Esophagus muscularis mucosa (tissue), 4 donors: ENCODE results near the gene C2orf69. TPM values are rescaled to one million over a fixed set of nuclear protein-coding genes. Genes with fewer than 3 reads are reported as not detected.

ENCODE experiments used
- DNase-seq: peaks from one replicate; pipeline ENCODE4 v3.0.0-alpha.2; 2017; ENCODE audit errors: extremely low spot score
- H3K27ac ChIP-seq, 4 donors: fragments of 200-600 bp; sonication (generic); replicated peaks in 1 of 4; 1 replicate in 3 of 4; 2 replicates in 1 of 4; pipeline ENCODE4 v1.5.1; 2016 to 2019; ENCODE audit warnings: mild to moderate bottlenecking in 1 of 4
- H3K27me3 ChIP-seq, 4 donors: fragments of 200-600 bp; sonication (generic); one replicate each; pipeline versions ENCODE4 v1.5.1 to v1.6.0; 2016 to 2019
- H3K36me3 ChIP-seq, 4 donors: fragments of 200-600 bp; sonication (generic); one replicate each; pipeline ENCODE4 v1.5.1; 2016 to 2019
- H3K4me1 ChIP-seq, 4 donors: fragments of 200-600 bp; sonication (generic); one replicate each; pipeline ENCODE4 v1.5.1; 2016 to 2019
- H3K4me3 ChIP-seq, 4 donors: fragments of 200-600 bp; sonication (generic); 1 replicate in 2 of 4; 2 replicates in 2 of 4; pipeline ENCODE4 v1.5.1; 2016 to 2019; ENCODE audit warnings: mild to moderate bottlenecking in 4 of 4, moderate library complexity in 1 of 4
- H3K9me3 ChIP-seq, 4 donors: fragments of 200-600 bp; sonication (generic); 1 replicate in 3 of 4; 2 replicates in 1 of 4; pipeline ENCODE4 v1.5.1; 2016 to 2019
- CTCF ChIP-seq, 3 experiments: fragments of 200-600 bp in 2 of 3; fragments of 450-650 bp in 1 of 3; sonication (generic) in 2 of 3; IDR thresholded peaks; one replicate each; pipeline ENCODE4 v1.5.1; 2017 to 2019; ENCODE audit warnings: antibody characterized with exemption in 3 of 3, mild to moderate bottlenecking in 2 of 3, moderate library complexity in 1 of 3
- EP300 ChIP-seq: sonication (generic); formaldehyde crosslinking; IDR thresholded peaks from one replicate; pipeline ENCODE4 v1.6.1; 2017; ENCODE audit warnings: antibody characterized with exemption
- POLR2A ChIP-seq: fragments of 450-650 bp; IDR thresholded peaks from one replicate; pipeline ENCODE4 v1.6.1; 2017; ENCODE audit warnings: antibody characterized with exemption, moderate library complexity, mild to moderate bottlenecking, low read depth
- POLR2AphosphoS5 ChIP-seq, 2 donors: sonication (generic); formaldehyde crosslinking; IDR thresholded peaks; one replicate each; pipeline ENCODE4 v1.6.1; 2017; ENCODE audit warnings: antibody characterized with exemption in 2 of 2
- whole genome bisulfite sequencing: methylation state at CpG from one replicate; pipeline ENCODE4 v1.1.5; 2018; 5-methylcytosine and 5-hydroxymethylcytosine counted together
- intact Hi-C: fragments of 100-400 bp; cut with DNase I; formaldehyde crosslinking; loops from one replicate; pipeline ENCODE4 v1.15.1; 2023
- small RNA-seq, 3 donors: library from RNA; depleted of rRNA; stranded (forward); fragments of <200 nt; gene quantifications; one replicate each; pipeline ENCODE3, GENCODE V24; 2016
- total RNA-seq, 4 donors: library from RNA; depleted of rRNA; stranded (reverse); fragments of >200 nt; gene quantifications; one replicate each; pipeline versions ENCODE4 v1.1.0 to v1.2.1, GENCODE V29; 2016

Gene C2orf69
- total RNA-seq, 4 donors from 2014 or later, result 10.4 to 15.0 (median 12.0) TPM

GRCh38 chr2:199975273-199975895 lies 64.3 kb downstream of the C2orf69 start:
- Histone ChIP-seq H3K4me3 (no peak overlapping the region), H3K27me3 (no peaks in the 10 kb centered on the region), H3K4me1 (peaks cover 3 to 9% (median 7%) of the 10 kb centered on the region in 4 donors), H3K36me3 (peaks cover 0 to 18% (median 0%) of the 10 kb centered on the region in 4 donors), H3K27ac (no peak overlapping the region), H3K9me3 (no peaks in the 10 kb centered on the region)
- TF ChIP-seq POLR2A (no peak), POLR2AphosphoS5 (IDR thresholded peaks at IDR 0.05) (no peak), EP300 (no peak), CTCF (IDR thresholded peaks at IDR 0.05) (no peak)
- WGBS, result 82% methylated on average over 3 of the region's 3 CpGs
- no peak for DNase-seq
- intact Hi-C loops, result loop anchor here (10.0 kb wide), 1 partner anchor 729 kb away; no protein-coding TSS in a partner anchor

Small RNA genes lying within 50 kb of the gene (small RNA-seq; reads per million reads assigned to genes)
- gene AC108032.1 (0 reads per million in 3 donors), gene RN7SL717P (0 reads per million in 3 donors)

Other genes starting within 250 kb of the C2orf69 start
- gene FTCDNL1, start 60.1 kb upstream of the C2orf69 start, total RNA-seq, result 1 to 10 TPM; 1.2 to 5.3 (median 2.0) TPM
- 1 to 10 TPM; 3.5 to 7.5 (median 4.3) TPM for gene TYW5, start 44.2 kb downstream of the C2orf69 start, total RNA-seq
- gene MAIP1, start 44.3 kb downstream of the C2orf69 start, total RNA-seq, result 10 to 100 TPM in 3 of 4 donors, 1 to 10 TPM in 1; 8.3 to 28.1 (median 14.7) TPM